IMR-90 (cell line): ENCODE measurements around the gene ABCD1. TPM values are rescaled to one million over a fixed set of nuclear protein-coding genes. Genes with fewer than 3 reads are reported as not detected.
"Not testable (repeated sequence)": the region's sequence is repeated elsewhere in the genome, so short reads cannot be mapped to it uniquely, and the experiment has no call there.

Experiments
- ATAC-seq: fragments of 200-7000 bp; cut with Tn5 transposase; 2 replicates; pipeline ENCODE4 v1.9.1; 2020; ENCODE audit warnings: low read depth, mild to moderate bottlenecking, moderate library complexity
- BruUV-seq: library from RNA; stranded (reverse); fragments of 400-500 nt; replicated peaks from 2 replicates; lab custom pipeline; 2021; lab: Mats Ljungman, UMichigan
- CTCF ChIA-PET: fragments of 300-600 bp; formaldehyde crosslinking; extraction: SDS; loops from one replicate; lab custom pipeline; 2021; ENCODE audit warnings: antibody characterized with exemption; lab: Yijun Ruan, JAX
- POLR2A ChIA-PET: fragments of 300-600 bp; sonication (Branson Sonifier 250); formaldehyde crosslinking; loops from one replicate; lab custom pipeline; 2022; ENCODE audit warnings: antibody characterized with exemption; ENCODE audit not compliant: unreplicated experiment; lab: Charles Lee
- DNase-seq: peaks from one replicate; pipeline ENCODE4 v3.0.0; 2013
- H2AFZ ChIP-seq: replicated peaks from 2 replicates; pipeline ENCODE3; 2013; ENCODE audit warnings: low read length, mild to moderate bottlenecking; ENCODE audit not compliant: poor library complexity
- H2AK5ac ChIP-seq: 2 replicates; pipeline ENCODE4 v1.6.1; 2013; ENCODE audit warnings: low read depth, low read length, inconsistent platforms
- H2AK9ac ChIP-seq: replicated peaks from 2 replicates; pipeline ENCODE3; 2013; ENCODE audit warnings: mild to moderate bottlenecking, low read depth, low read length, moderate library complexity; ENCODE audit not compliant: poor library complexity
- H2BK120ac ChIP-seq: 2 replicates; pipeline ENCODE4 v1.6.1; 2013; ENCODE audit warnings: low read depth, low read length, inconsistent platforms
- H2BK15ac ChIP-seq: 3 replicates; pipeline ENCODE4 v1.6.1; 2013; ENCODE audit warnings: low read depth, low read length, inconsistent platforms
- H2BK20ac ChIP-seq: 2 replicates; pipeline ENCODE4 v1.6.1; 2013; ENCODE audit warnings: low read depth, mild to moderate bottlenecking, inconsistent platforms, low read length, moderate library complexity
- H2BK5ac ChIP-seq: 2 replicates; pipeline ENCODE4 v1.6.1; 2013; ENCODE audit warnings: mild to moderate bottlenecking, low read depth, low read length, inconsistent platforms; ENCODE audit not compliant: poor library complexity, severe bottlenecking
- H3K14ac ChIP-seq: replicated peaks from 2 replicates; pipeline ENCODE4 v1.6.1; 2013; ENCODE audit warnings: low read depth, low read length, inconsistent platforms
- H3K18ac ChIP-seq: 2 replicates; pipeline ENCODE4 v1.6.1; 2013; ENCODE audit warnings: low read depth, low read length, control low read depth
- H3K23ac ChIP-seq: 2 replicates; pipeline ENCODE4 v1.6.1; 2013; ENCODE audit warnings: low read depth, low read length, inconsistent platforms
- H3K27ac ChIP-seq: 2 replicates; pipeline ENCODE4 v1.5.1; 2013; ENCODE audit warnings: mild to moderate bottlenecking, control low read depth, low read length; ENCODE audit not compliant: insufficient read depth
- H3K27me3 ChIP-seq: 2 replicates; pipeline ENCODE4 v1.6.1; 2013; ENCODE audit warnings: low read length; ENCODE audit not compliant: control insufficient read depth, insufficient read depth
- H3K36me3 ChIP-seq: 2 replicates; pipeline ENCODE4 v1.6.1; 2013; ENCODE audit warnings: low read length, mixed read lengths; ENCODE audit not compliant: control insufficient read depth, insufficient read depth
- H3K4ac ChIP-seq: 2 replicates; pipeline ENCODE4 v1.6.1; 2013; ENCODE audit warnings: low read depth, low read length, inconsistent platforms
- H3K4me1 ChIP-seq: 2 replicates; pipeline ENCODE4 v1.6.1; 2013; ENCODE audit warnings: low read length, mixed read lengths; ENCODE audit not compliant: control insufficient read depth, insufficient read depth
- H3K4me2 ChIP-seq: 2 replicates; pipeline ENCODE4 v1.6.1; 2013; ENCODE audit warnings: low read depth, mild to moderate bottlenecking, control low read depth, low read length, moderate library complexity
- H3K4me3 ChIP-seq: 2 replicates; pipeline ENCODE4 v1.5.1; 2013; ENCODE audit warnings: low read depth, mild to moderate bottlenecking, control low read depth, low read length, moderate library complexity; ENCODE audit not compliant: insufficient read depth
- H3K56ac ChIP-seq: 2 replicates; pipeline ENCODE4 v1.6.1; 2013; ENCODE audit warnings: low read length, inconsistent platforms; ENCODE audit not compliant: insufficient read depth; ENCODE audit errors: extremely low read depth
- H3K79me1 ChIP-seq, 2 experiments: 2 replicates each; pipeline ENCODE4 v1.6.1; 2013; ENCODE audit warnings: low read length in 2 of 2, inconsistent platforms in 1 of 2, low read depth in 1 of 2
- H3K9ac ChIP-seq: 2 replicates; pipeline ENCODE4 v1.6.1; 2013; ENCODE audit warnings: low read depth, low read length, control low read depth
- H3K9me1 ChIP-seq: 2 replicates; pipeline ENCODE4 v1.6.1; 2013; ENCODE audit warnings: low read length, inconsistent platforms; ENCODE audit not compliant: insufficient read depth
- H3K9me3 ChIP-seq: 2 replicates; pipeline ENCODE4 v1.6.1; 2013; ENCODE audit warnings: low read length; ENCODE audit not compliant: control insufficient read depth, insufficient read depth
- H4K20me1 ChIP-seq: 2 replicates; pipeline ENCODE4 v1.6.1; 2013; ENCODE audit warnings: low read length, inconsistent platforms; ENCODE audit not compliant: insufficient read depth
- H4K5ac ChIP-seq: 2 replicates; pipeline ENCODE4 v1.6.1; 2013; ENCODE audit warnings: mild to moderate bottlenecking, low read depth, low read length, control low read depth
- H4K8ac ChIP-seq, 2 experiments: 2 replicates each; pipeline ENCODE4 v1.6.1; 2013; ENCODE audit warnings: low read depth in 2 of 2, low read length in 2 of 2, control low read depth in 1 of 2, inconsistent platforms in 1 of 2
- H4K91ac ChIP-seq: 2 replicates; pipeline ENCODE4 v1.6.1; 2013; ENCODE audit warnings: low read depth, low read length, inconsistent platforms; ENCODE audit not compliant: insufficient read depth
- WGBS, 2 experiments: methylation state at CpG; one replicate each; pipeline versions ENCODE4 v1.1.5 to v1.1.7; 2013; ENCODE audit warnings: missing lambda C conversion rate in 2 of 2; ENCODE audit not compliant: insufficient read length in 1 of 2; ENCODE audit errors: extremely low coverage in 2 of 2; 5-methylcytosine and 5-hydroxymethylcytosine counted together
- dilution Hi-C: fragments of 300-500 bp; cut with HindIII; formaldehyde crosslinking; loops from one replicate; pipeline ENCODE4 v1.14.3; 2018; ENCODE audit warnings: low sequenced_read_pairs; ENCODE audit not compliant: unreplicated experiment
- in situ Hi-C: fragments of 300-500 bp; cut with MboI; formaldehyde crosslinking; loops from 3 replicates; pipeline ENCODE4 v1.14.3; 2019; ENCODE audit warnings: low sequenced_read_pairs, inconsistent platforms, mixed read lengths
- intact Hi-C: fragments of 100-400 bp; cut with micrococcal nuclease; formaldehyde crosslinking; loops from 2 replicates; pipeline ENCODE4 v1.10.0; 2022
- polyA plus RNA-seq, 3 experiments: library from polyadenylated mRNA; depleted of rRNA; stranded (reverse); fragments of >200 nt; gene quantifications; 2 replicates each; pipeline ENCODE4 v1.2.3, GENCODE V29; 2012; ENCODE audit warnings: low replicate concordance in 1 of 3
- total RNA-seq: library from RNA; depleted of rRNA; stranded (reverse); fragments of >200 nt; gene quantifications from 2 replicates; pipeline ENCODE4 v1.2.3, GENCODE V29; 2012

The ABCD1 gene
- total and polyA plus RNA-seq, 2 of the 4 experiments (the other 2 are of a cell fraction), result 4.3 to 7.0 TPM

GRCh38 chrX:153730115-153730514 lies 5.5 kb downstream of the ABCD1 start:
- POLR2A ChIA-PET, H2AK5ac ChIP-seq, DNase-seq, H3K23ac ChIP-seq, CTCF ChIA-PET, intact Hi-C loops, H2AFZ ChIP-seq, H2BK120ac ChIP-seq, H2AK9ac ChIP-seq, H2BK20ac ChIP-seq, H3K4me2 ChIP-seq, dilution Hi-C loops, ATAC-seq, H2BK15ac ChIP-seq, H3K4me3 ChIP-seq, H3K9ac ChIP-seq, H4K91ac ChIP-seq, BruUV-seq, H4K5ac ChIP-seq, H3K56ac ChIP-seq, H3K9me1 ChIP-seq, in situ Hi-C loops, H3K36me3 ChIP-seq, H4K8ac ChIP-seq, H4K20me1 ChIP-seq, H3K9me3 ChIP-seq, H3K14ac ChIP-seq, H3K18ac ChIP-seq, H3K4ac ChIP-seq, H3K27ac ChIP-seq, H3K27me3 ChIP-seq, H2BK5ac ChIP-seq: not testable (repeated sequence)
- Histone ChIP-seq H3K4me1 (peaks cover 13% of the 10 kb centered on the region), H3K79me1 (peaks cover 0 to 19% of the 10 kb centered on the region in 2 experiments; a peak in 2 of 4 replicates)
- WGBS, 2 experiments, result 92% methylated on average over 5 of the region's 23 CpGs; no CpG with 5 or more reads in 1 of the 2 experiments
